GM13977 (cell line): ENCODE measurements around the gene GUCA2A.
A peak's percentile ranks its signal among the peaks of the same experiment; 100 is the strongest.

ENCODE experiments used
- DNase-seq: peaks from one replicate; pipeline ENCODE4 v3.0.0; 2012; ENCODE audit warnings: low spot score
- in situ Hi-C: fragments of 300-500 bp; cut with MboI; formaldehyde crosslinking; loops from one replicate; pipeline ENCODE4 v1.12.0; 2022; ENCODE audit warnings: low sequenced_read_pairs, low pct_unique_long_range_greater_than_20kb, mixed read lengths, inconsistent platforms; ENCODE audit not compliant: unreplicated experiment
- TF ChIP-seq, protein P1 (sequence below): IDR thresholded peaks from 2 replicates; pipeline ENCODE4 v1.5.1; 2012; ENCODE audit warnings: mild to moderate bottlenecking, control low read depth; ENCODE audit not compliant: insufficient read depth; ENCODE audit errors: extremely low read depth, missing control alignments

Gene GUCA2A

DNA sequence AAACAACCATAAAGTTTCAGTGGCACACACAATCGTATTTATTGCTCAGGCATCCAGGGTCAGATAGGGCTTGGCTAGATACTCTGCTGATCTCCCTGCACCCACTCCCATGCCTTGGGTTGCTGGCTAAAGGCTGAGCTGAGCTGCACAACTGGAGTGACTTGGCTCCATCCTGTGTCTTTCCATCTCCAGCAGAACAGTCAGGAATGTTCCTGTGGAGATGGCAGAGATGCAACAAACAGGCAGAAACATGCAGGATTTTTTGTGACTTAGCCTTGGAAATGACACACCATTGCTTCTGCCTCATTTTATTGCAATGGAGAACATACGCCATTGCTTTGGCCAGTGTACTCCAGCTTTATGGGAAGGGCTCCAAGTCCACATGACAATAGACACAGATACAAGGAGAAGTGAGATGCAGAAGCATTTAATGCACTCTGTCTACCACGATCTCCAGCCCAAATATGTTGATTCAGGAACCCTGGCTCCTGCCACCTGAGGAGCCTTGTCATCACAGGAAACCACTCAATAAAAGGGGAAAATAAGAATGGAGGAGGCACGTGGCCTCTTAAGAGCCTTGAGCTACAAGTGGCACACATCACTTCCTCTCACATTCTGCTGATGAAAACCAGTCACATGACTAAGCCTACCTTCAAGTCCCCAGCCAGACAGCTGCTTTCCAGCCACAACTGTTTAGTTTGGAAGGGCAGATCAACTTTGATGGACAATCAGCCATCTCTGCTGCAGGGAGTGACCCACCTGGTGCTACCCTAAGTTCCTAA is 21.5 kb downstream of the GUCA2A start:
- in situ Hi-C loops = loop anchor here (25.0 kb wide), 1 partner anchor 581 kb away; no protein-coding TSS in a partner anchor
- TF ChIP-seq, protein P1, sequence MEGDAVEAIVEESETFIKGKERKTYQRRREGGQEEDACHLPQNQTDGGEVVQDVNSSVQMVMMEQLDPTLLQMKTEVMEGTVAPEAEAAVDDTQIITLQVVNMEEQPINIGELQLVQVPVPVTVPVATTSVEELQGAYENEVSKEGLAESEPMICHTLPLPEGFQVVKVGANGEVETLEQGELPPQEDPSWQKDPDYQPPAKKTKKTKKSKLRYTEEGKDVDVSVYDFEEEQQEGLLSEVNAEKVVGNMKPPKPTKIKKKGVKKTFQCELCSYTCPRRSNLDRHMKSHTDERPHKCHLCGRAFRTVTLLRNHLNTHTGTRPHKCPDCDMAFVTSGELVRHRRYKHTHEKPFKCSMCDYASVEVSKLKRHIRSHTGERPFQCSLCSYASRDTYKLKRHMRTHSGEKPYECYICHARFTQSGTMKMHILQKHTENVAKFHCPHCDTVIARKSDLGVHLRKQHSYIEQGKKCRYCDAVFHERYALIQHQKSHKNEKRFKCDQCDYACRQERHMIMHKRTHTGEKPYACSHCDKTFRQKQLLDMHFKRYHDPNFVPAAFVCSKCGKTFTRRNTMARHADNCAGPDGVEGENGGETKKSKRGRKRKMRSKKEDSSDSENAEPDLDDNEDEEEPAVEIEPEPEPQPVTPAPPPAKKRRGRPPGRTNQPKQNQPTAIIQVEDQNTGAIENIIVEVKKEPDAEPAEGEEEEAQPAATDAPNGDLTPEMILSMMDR = no peak
- DNase-seq = peak; percentile 18

DNA sequence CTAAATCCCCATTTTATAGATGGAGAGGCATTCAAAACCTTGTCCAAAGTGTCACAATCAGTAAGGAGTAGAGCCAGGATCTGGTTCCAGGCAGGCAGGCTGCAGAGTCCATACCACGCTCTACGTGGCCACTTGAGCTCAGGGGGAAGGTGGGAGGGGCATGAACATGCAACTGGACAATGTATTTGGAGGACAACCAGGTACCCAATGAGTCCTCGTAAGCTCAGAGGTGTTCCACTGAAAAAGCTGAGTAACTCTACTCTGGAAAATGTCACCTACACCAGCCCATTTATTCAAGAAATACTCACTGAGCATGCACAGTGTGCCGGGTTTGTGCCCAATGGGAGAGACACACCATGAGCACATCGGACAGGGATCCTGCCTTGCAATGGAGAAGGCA is 22.6 kb downstream of the GUCA2A start:
- TF ChIP-seq, protein P1 = no peak
- in situ Hi-C loops = loop anchor here (25.0 kb wide), 1 partner anchor 580 kb away; no protein-coding TSS in a partner anchor
- no peak for DNase-seq

DNA sequence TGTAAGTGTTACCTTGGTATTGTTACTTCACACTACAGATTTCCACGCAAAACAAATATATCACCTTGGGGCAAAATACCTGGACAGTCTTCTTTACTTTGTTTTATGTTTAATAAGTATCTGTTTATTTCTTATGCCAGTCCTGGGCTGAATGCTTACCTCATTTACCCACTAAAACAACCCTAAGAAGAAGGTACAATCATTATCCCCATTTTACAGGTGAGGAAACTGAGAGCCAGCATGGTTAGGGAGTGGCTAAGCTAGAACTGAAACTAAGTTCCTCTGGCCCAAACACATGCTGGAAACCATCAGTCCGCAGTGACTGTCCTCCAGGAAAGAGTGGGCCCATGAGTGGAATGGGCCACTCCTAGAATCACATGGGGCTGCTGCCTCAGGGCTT is 24.4 kb downstream of the GUCA2A start:
- TF ChIP-seq, protein P1 = no peak
- DNase-seq = peak; percentile 7
- in situ Hi-C loops = loop anchor here (25.0 kb wide), 1 partner anchor 578 kb away; no protein-coding TSS in a partner anchor

DNA sequence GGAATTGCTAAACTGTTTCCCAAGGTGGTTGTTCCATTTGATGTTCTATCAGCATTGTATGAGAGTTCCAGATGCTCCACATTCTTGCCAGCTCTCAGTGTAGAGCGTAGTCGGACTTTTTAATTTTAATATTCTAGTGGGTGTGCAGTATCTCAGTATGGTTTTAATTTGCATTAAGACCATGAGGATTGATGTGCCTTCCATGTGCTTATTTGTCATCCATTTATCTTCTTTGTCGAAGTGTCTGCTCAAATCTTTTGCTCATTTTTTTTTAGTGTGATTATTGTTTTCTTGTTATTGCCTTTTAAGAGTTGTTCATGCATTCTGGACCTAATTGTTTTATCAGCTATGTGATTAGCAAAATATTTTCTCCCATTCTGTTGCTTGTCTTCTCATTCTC is 25.1 kb downstream of the GUCA2A start:
- in situ Hi-C loops = loop anchor here (25.0 kb wide), 1 partner anchor 577 kb away; no protein-coding TSS in a partner anchor
- TF ChIP-seq, protein P1 = no peak

GRCh38 chr1:42138586-42138985 is 26.0 kb downstream of the GUCA2A start:
- TF ChIP-seq, protein P1 = no peak
- in situ Hi-C loops = loop anchor here (25.0 kb wide), 1 partner anchor 576 kb away; no protein-coding TSS in a partner anchor

More for the DNA sequence above, 25.1 kb downstream of the GUCA2A start:
- DNase-seq = no peak

DNA sequence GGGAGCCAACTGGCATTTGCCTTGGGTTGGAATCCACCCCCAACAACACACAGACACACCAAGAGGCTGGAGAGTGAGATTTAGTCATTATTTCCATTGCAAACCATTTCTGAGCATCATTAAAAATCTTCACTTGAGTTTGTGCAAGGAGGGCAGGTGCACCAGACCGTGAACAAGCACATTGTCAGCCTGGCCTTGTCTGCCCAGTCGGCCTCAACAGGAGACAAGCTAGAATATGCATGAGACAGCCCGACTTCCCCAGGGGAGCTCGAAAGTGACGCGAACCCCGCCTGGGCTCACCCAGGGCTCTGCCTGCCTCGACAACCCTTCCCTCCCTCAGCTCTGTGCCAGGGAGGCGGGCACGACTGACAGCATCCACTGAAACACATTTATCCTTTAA is 26.8 kb downstream of the GUCA2A start:
- in situ Hi-C loops = loop anchor here (25.0 kb wide), 1 partner anchor 575 kb away; no protein-coding TSS in a partner anchor
- TF ChIP-seq, protein P1 = no peak
- DNase-seq = no peak

More at GRCh38 chr1:42138586-42138985, 26.0 kb downstream of the GUCA2A start:
- no peak for DNase-seq
